Upper lobe of left lung (tissue), 4 donors: ENCODE data around the gene LMBR1.

Experiments
- POLR2AphosphoS5 ChIP-seq, 2 donors: sonication (generic); formaldehyde crosslinking; IDR thresholded peaks; one replicate each; pipeline ENCODE4 v1.5.1; 2017; ENCODE audit warnings: antibody characterized with exemption in 2 of 2
- TF ChIP-seq, protein P1 (sequence below), 6 experiments: fragments of 450-650 bp in 4 of 6; fragments of 200-600 bp in 2 of 6; sonication (generic) in 2 of 6; IDR thresholded peaks; one replicate each; pipeline ENCODE4 v1.5.1; 2016 to 2019; ENCODE audit warnings: antibody characterized with exemption in 6 of 6

DNA sequence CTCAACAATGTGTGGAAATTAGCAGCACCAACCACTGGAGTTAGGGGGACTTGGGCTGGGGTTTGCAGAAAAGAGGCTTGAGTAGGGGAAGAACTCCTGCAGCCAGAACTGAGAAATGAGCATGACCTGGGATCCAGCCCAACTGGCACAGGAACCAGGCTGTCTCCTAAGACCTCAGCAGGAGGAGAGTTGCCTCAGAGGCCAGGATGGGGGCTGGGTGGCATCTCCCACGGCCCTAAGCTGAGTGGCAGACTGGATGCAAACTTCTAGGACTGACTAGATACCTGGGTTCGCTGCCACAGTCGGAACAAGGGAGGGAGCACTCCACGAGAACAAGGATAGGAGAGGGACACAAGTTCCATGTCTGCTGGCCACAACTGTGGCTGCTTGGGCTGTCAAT lies 189.8 kb downstream of the LMBR1 start:
- no peak for TF ChIP-seq POLR2AphosphoS5 (IDR thresholded peaks at IDR 0.05)
- TF ChIP-seq, protein P1, sequence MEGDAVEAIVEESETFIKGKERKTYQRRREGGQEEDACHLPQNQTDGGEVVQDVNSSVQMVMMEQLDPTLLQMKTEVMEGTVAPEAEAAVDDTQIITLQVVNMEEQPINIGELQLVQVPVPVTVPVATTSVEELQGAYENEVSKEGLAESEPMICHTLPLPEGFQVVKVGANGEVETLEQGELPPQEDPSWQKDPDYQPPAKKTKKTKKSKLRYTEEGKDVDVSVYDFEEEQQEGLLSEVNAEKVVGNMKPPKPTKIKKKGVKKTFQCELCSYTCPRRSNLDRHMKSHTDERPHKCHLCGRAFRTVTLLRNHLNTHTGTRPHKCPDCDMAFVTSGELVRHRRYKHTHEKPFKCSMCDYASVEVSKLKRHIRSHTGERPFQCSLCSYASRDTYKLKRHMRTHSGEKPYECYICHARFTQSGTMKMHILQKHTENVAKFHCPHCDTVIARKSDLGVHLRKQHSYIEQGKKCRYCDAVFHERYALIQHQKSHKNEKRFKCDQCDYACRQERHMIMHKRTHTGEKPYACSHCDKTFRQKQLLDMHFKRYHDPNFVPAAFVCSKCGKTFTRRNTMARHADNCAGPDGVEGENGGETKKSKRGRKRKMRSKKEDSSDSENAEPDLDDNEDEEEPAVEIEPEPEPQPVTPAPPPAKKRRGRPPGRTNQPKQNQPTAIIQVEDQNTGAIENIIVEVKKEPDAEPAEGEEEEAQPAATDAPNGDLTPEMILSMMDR (IDR thresholded peaks at IDR 0.05), result no peak
